ENCODE measurements around the gene CDH23. TPM values are rescaled to one million over a fixed set of nuclear protein-coding genes. Genes with fewer than 3 reads are reported as not detected.

CDH23 gene
- polyA plus RNA-seq, 2 of the 4 experiments (the other 2 are of a cell fraction) = 1.1 to 2.3 TPM

- Histone ChIP-seq H3K4me2 (no peak overlapping the region), H3K27ac (no peak overlapping the region), H3K4me3 (no peak overlapping the region), H3K9me3 (no peaks in the 10 kb centered on the region), H3K4me1 (no peaks in the 10 kb centered on the region)
- 70% methylated on average over 7 of the region's 7 CpGs for WGBS (ENCODE audit: missing lambda C conversion rate)
- ATAC-seq = no peak
- FAIRE-seq = no peak
- no peak for TF ChIP-seq TFCP2L1 (CRISPR knock-in tag; IDR thresholded peaks at IDR 0.05)
- no peak for TF ChIP-seq HOXB5 (CRISPR knock-in tag; IDR thresholded peaks at IDR 0.05)
- ChIA-PET POLR2A (no interaction called here), CTCF (interaction anchor here (1.3 kb wide), 1 partner anchor 67 kb away, joined by 4 read pairs; the partner anchor contains the start of gene CDH23)
- DNase-seq (ENCODE audit: low read depth in 1 of 2, low spot score in 1 of 2) = no peak
Measured at GRCh38 chr10:71463111-71463510, 66.4 kb downstream of the CDH23 start.

- ChIA-PET CTCF (interaction anchor here (0.8 to 1.3 kb wide), 2 partner anchors 10 to 151 kb away, joined by 4 read pairs; no protein-coding TSS in a partner anchor), POLR2A (no interaction called here)
- FAIRE-seq (no peak), ATAC-seq (no peak), DNase-seq (ENCODE audit: low read depth in 1 of 2, low spot score in 1 of 2) (no peak)
- no peak overlapping the region for H3K4me3 ChIP-seq
- TF ChIP-seq HOXA7 (CRISPR knock-in tag; IDR thresholded peaks at IDR 0.05) (no peak), SREBF2 (IDR thresholded peaks at IDR 0.05) (no peak), ATOH8 (CRISPR knock-in tag; IDR thresholded peaks at IDR 0.05; ENCODE audit: low read depth) (no peak), RAD21 (conservative IDR thresholded peaks at IDR 0.05 in 1 of 2, IDR thresholded peaks at IDR 0.05 in 1 of 2) (no peak), PBX3 (IDR thresholded peaks at IDR 0.05) (no peak), MAZ (IDR thresholded peaks at IDR 0.05; ENCODE audit: borderline replicate concordance, low read depth, low read length) (no peak), RFX5 (IDR thresholded peaks at IDR 0.05) (no peak), MYC (IDR thresholded peaks at IDR 0.05; ENCODE audit: borderline replicate concordance, low read length) (no peak), KDM1A (IDR thresholded peaks at IDR 0.05; ENCODE audit: low read depth) (no peak)
- no peaks in the 10 kb centered on the region for H3K4me1 ChIP-seq
- H3K9me3 ChIP-seq = no peaks in the 10 kb centered on the region
- WGBS (ENCODE audit: missing lambda C conversion rate) = 73% methylated on average over 18 of the region's 18 CpGs
- no peak overlapping the region for H3K27ac ChIP-seq
- no peak overlapping the region for H3K4me2 ChIP-seq
Measured at GRCh38 chr10:71465551-71466252, 69.0 kb downstream of the CDH23 start.

DNA sequence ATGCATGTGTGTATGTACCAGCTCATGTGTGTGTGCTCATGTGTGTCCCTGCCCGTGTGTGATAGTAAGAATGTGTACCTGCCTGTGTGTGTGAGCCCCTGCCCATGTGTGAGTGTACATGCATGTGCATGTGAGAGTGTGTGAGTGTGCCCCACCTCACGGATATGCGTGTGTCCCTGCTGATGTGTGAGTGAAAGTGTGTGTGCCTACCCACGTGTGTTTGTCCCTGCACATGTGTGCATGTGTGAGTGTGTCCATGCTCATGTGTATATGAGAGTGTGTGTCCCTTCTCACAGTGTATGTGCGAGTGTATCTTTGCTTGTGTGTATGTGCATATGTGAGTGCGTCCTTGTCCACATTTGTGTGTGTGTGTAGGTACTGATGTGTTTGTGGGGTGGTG is 69.6 kb downstream of the CDH23 start:
- no peak overlapping the region for H3K4me3 ChIP-seq
- no peak overlapping the region for H3K27ac ChIP-seq
- H3K4me2 ChIP-seq = no peak overlapping the region
- ChIA-PET POLR2A (no interaction called here), CTCF (no interaction called here)
- no peak for TF ChIP-seq KDM5A (IDR thresholded peaks at IDR 0.05)
- TF ChIP-seq ELK1 (IDR thresholded peaks at IDR 0.05; ENCODE audit: low read depth, low read length) = no peak
- TF ChIP-seq CHD2 (IDR thresholded peaks at IDR 0.05; ENCODE audit: low read length, partially characterized antibody) = no peak
- no peak for TF ChIP-seq HOXA7 (CRISPR knock-in tag; IDR thresholded peaks at IDR 0.05)
- no peak for TF ChIP-seq CEBPB (IDR thresholded peaks at IDR 0.05)
- no peak for TF ChIP-seq ZSCAN20 (CRISPR knock-in tag; IDR thresholded peaks at IDR 0.05)
- TF ChIP-seq MAFK (IDR thresholded peaks at IDR 0.05; ENCODE audit: partially characterized antibody) = no peak
- TF ChIP-seq JUNB (IDR thresholded peaks at IDR 0.05) = no peak
- TF ChIP-seq MAZ (IDR thresholded peaks at IDR 0.05; ENCODE audit: borderline replicate concordance, low read depth, low read length) = no peak
- TF ChIP-seq TFCP2L1 (CRISPR knock-in tag; IDR thresholded peaks at IDR 0.05) = no peak
- H3K4me1 ChIP-seq = no peaks in the 10 kb centered on the region
- DNase-seq (ENCODE audit: low read depth in 1 of 2, low spot score in 1 of 2) (no peak), ATAC-seq (no peak), FAIRE-seq (no peak)
- 50% methylated on average over 6 of the region's 6 CpGs for WGBS (ENCODE audit: missing lambda C conversion rate)
- no peaks in the 10 kb centered on the region for H3K9me3 ChIP-seq

All from A549 (cell line).